Measurements from ENCODE around the gene ALB. TPM values are rescaled to one million over a fixed set of nuclear protein-coding genes. Genes with fewer than 3 reads are reported as not detected.

The ALB gene
- total RNA-seq, 4 donors from 2014 or later = 0.32 TPM; not detected in 3

- H3K4me1 ChIP-seq = no peaks in the 10 kb centered on the region
- H3K4me3 ChIP-seq = no peak overlapping the region
- no peaks in the 10 kb centered on the region for H3K27me3 ChIP-seq
- H3K9me3 ChIP-seq = no peaks in the 10 kb centered on the region
- DNase-seq (ENCODE audit: extremely low spot score) = no peak
- no peaks in the 10 kb centered on the region for H3K36me3 ChIP-seq
- intact Hi-C loops (cut with DNase I) = no loop called here
- TF ChIP-seq CTCF (IDR thresholded peaks at IDR 0.05) (no peak), POLR2AphosphoS5 (IDR thresholded peaks at IDR 0.05) (no peak), POLR2A (IDR thresholded peaks at IDR 0.05; ENCODE audit: low read depth) (no peak), EP300 (IDR thresholded peaks at IDR 0.05) (no peak)
- H3K27ac ChIP-seq (replicated peaks in 1 of 4) = no peak overlapping the region
Measured at GRCh38 chr4:73423184-73423583, 19.1 kb downstream of the ALB start.

GRCh38 chr4:73426666-73427065 is 22.6 kb downstream of the ALB start:
- Histone ChIP-seq H3K27me3 (no peaks in the 10 kb centered on the region), H3K27ac (replicated peaks in 1 of 4) (no peak overlapping the region), H3K4me3 (no peak overlapping the region), H3K9me3 (no peaks in the 10 kb centered on the region), H3K36me3 (no peaks in the 10 kb centered on the region), H3K4me1 (no peaks in the 10 kb centered on the region)
- WGBS = 73% methylated on average over 3 of the region's 3 CpGs
- DNase-seq (ENCODE audit: extremely low spot score) = no peak
- TF ChIP-seq POLR2A (IDR thresholded peaks at IDR 0.05; ENCODE audit: low read depth) (no peak), EP300 (IDR thresholded peaks at IDR 0.05) (no peak), POLR2AphosphoS5 (IDR thresholded peaks at IDR 0.05) (no peak), CTCF (IDR thresholded peaks at IDR 0.05) (no peak)
- intact Hi-C loops (cut with DNase I) = no loop called here

GRCh38 chr4:73429118-73429517 is 25.0 kb downstream of the ALB start:
- 87% methylated on average over 2 of the region's 2 CpGs for WGBS
- no peak for DNase-seq (ENCODE audit: extremely low spot score)
- Histone ChIP-seq H3K27me3 (no peaks in the 10 kb centered on the region), H3K36me3 (no peaks in the 10 kb centered on the region), H3K4me1 (no peaks in the 10 kb centered on the region), H3K4me3 (no peak overlapping the region), H3K9me3 (no peaks in the 10 kb centered on the region), H3K27ac (replicated peaks in 1 of 4) (no peak overlapping the region)
- TF ChIP-seq POLR2A (IDR thresholded peaks at IDR 0.05; ENCODE audit: low read depth) (no peak), CTCF (IDR thresholded peaks at IDR 0.05) (no peak), POLR2AphosphoS5 (IDR thresholded peaks at IDR 0.05) (no peak)
- intact Hi-C loops (cut with DNase I) = no loop called here

DNA sequence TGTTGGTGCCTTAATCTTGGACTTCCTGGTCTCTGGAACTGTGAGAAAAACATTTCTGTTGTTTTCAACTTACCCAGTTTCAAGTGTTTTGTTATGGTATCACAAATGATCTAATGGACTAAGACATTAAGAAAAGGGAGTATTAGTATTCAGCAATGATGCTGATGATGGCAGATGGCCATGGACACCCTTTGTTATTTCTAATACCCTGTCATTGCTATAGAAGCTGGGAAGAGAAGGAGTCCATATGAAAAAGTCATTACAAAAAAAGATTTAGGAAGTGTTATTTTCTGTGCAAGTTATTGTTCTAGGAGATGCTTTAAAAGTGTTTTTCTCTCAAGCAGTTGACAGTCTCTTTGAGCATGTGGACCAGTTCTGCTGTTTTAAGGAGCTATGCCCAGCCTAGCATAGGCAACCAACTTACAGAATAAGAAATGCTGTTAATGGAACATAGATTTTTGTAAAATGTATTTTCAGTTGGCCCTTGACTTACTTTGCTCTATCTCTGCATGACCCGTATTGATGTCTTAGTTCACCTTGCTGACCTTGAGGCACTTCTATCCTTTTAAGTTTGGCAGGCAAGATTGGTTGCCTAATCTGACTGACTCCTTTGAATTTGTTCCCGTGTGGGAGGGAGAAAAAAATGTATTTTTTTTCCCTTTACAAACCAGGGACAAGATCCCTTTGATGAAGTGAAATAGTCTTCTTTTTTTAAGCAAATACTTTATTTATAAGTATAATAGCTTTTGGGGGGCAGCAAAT is 25.9 kb downstream of the ALB start:
- DNase-seq (ENCODE audit: extremely low spot score) = no peak
- H3K36me3 ChIP-seq = no peaks in the 10 kb centered on the region
- H3K9me3 ChIP-seq = no peaks in the 10 kb centered on the region
- no peak overlapping the region for H3K27ac ChIP-seq (replicated peaks in 1 of 4)
- no peaks in the 10 kb centered on the region for H3K4me1 ChIP-seq
- intact Hi-C loops (cut with DNase I) = no loop called here
- H3K27me3 ChIP-seq = no peaks in the 10 kb centered on the region
- WGBS = 57% methylated on average over 2 of the region's 2 CpGs
- TF ChIP-seq POLR2AphosphoS5 (IDR thresholded peaks at IDR 0.05) = no peak
- TF ChIP-seq EP300 (IDR thresholded peaks at IDR 0.05) = no peak
- no peak for TF ChIP-seq CTCF (IDR thresholded peaks at IDR 0.05)
- TF ChIP-seq POLR2A (IDR thresholded peaks at IDR 0.05; ENCODE audit: low read depth) = no peak
- no peak overlapping the region for H3K4me3 ChIP-seq

GRCh38 chr4:73431813-73432168 is 27.7 kb downstream of the ALB start:
- intact Hi-C loops (cut with DNase I) = no loop called here
- Histone ChIP-seq H3K4me3 (no peak overlapping the region), H3K4me1 (no peaks in the 10 kb centered on the region), H3K9me3 (no peaks in the 10 kb centered on the region), H3K36me3 (no peaks in the 10 kb centered on the region), H3K27me3 (no peaks in the 10 kb centered on the region), H3K27ac (replicated peaks in 1 of 4) (no peak overlapping the region)
- no peak for TF ChIP-seq POLR2A (IDR thresholded peaks at IDR 0.05; ENCODE audit: low read depth)
- no peak for TF ChIP-seq CTCF (IDR thresholded peaks at IDR 0.05)
- DNase-seq (ENCODE audit: extremely low spot score) = no peak
- 80% methylated on average over 1 of the region's 1 CpG for WGBS

All from esophagus muscularis mucosa (tissue), 4 donors.